Right lobe of liver (tissue), 6 donors: ENCODE measurements around the gene ZNF302. TPM values are rescaled to one million over a fixed set of nuclear protein-coding genes. Genes with fewer than 3 reads are reported as not detected.
A peak's percentile ranks its signal among the peaks of the same experiment; 100 is the strongest.
"Not testable (repeated sequence)": the region's sequence is repeated elsewhere in the genome, so short reads cannot be mapped to it uniquely, and the experiment has no call there.

Experiments
- ATAC-seq, 4 donors: fragments of 200-7000 bp; cut with Tn5 transposase; one replicate each; pipeline ENCODE4 v1.9.1; 2020; ENCODE audit warnings: mild to moderate bottlenecking in 4 of 4, moderate library complexity in 4 of 4
- DNase-seq, 3 donors: peaks; one replicate each; pipeline ENCODE4 v3.0.0-alpha.2; 2020
- H3K27ac ChIP-seq, 3 donors: fragments of 200-600 bp; one replicate each; pipeline ENCODE4 v1.8.0; 2022
- H3K27me3 ChIP-seq, 2 donors: fragments of 200-600 bp; one replicate each; pipeline ENCODE4 v1.8.0; 2022
- H3K36me3 ChIP-seq, 4 donors: fragments of 200-600 bp; sonication (generic) in 1 of 4; one replicate each; pipeline versions ENCODE4 v1.5.1 to v1.8.0; 2017 to 2022; ENCODE audit warnings: control low read depth in 1 of 4
- H3K4me1 ChIP-seq, 4 donors: fragments of 200-600 bp; sonication (generic) in 1 of 4; one replicate each; pipeline versions ENCODE4 v1.5.1 to v1.8.0; 2017 to 2022; ENCODE audit warnings: control low read depth in 1 of 4
- H3K4me3 ChIP-seq, 3 donors: fragments of 200-600 bp; one replicate each; pipeline ENCODE4 v1.8.0; 2022
- H3K9me3 ChIP-seq, 4 donors: fragments of 200-600 bp; sonication (generic) in 1 of 4; one replicate each; pipeline versions ENCODE4 v1.5.1 to v1.8.0; 2017 to 2022; ENCODE audit warnings: control low read depth in 1 of 4
- POLR2A ChIP-seq: fragments of 450-650 bp; IDR thresholded peaks from one replicate; pipeline ENCODE4 v1.6.1; 2017; ENCODE audit warnings: antibody characterized with exemption, mild to moderate bottlenecking
- WGBS: methylation state at CpG from one replicate; pipeline ENCODE4 v1.1.6; 2018; ENCODE audit warnings: low coverage, low lambda C conversion rate; ENCODE audit not compliant: insufficient coverage; ENCODE audit errors: missing lambda C conversion rate; 5-methylcytosine and 5-hydroxymethylcytosine counted together
- intact Hi-C, 2 donors: fragments of 100-400 bp; cut with DNase I; formaldehyde crosslinking; loops; one replicate each; pipeline versions ENCODE4 v1.11.2 to v1.14.1; 2022
- total RNA-seq, 6 experiments: library from RNA; depleted of rRNA in 2 of 6; stranded (reverse); fragments of >200 nt in 2 of 6; fragmentation: NEBNext Ultra II Directional in 3 of 6; extraction: Animal tissue kit (Norgen Biotek cat#: 25700) in 3 of 6; gene quantifications; one replicate each; pipeline versions ENCODE4 v1.1.0 to v1.2.4, GENCODE V29; 2016 to 2023
- TF ChIP-seq, protein P1 (sequence below), 4 donors: fragments of 200-600 bp in 3 of 4; fragments of 450-650 bp in 1 of 4; IDR thresholded peaks; one replicate each; pipeline versions ENCODE4 v1.5.1 to v1.8.0; 2016 to 2022; ENCODE audit warnings: antibody characterized with exemption in 4 of 4, mild to moderate bottlenecking in 2 of 4
- donor health status: DM: no; HTN: yes; CAD: no.
- donor health status: DM: no; HTN: no; CAD: no.
- donor health status: DM: no; HTN: no; CAD: no.
- donor health status: DM: no; HTN: yes; CAD: no.
- donor health status: DM: no; HTN: yes; CAD: no.

Gene ZNF302
- total RNA-seq, 6 experiments from 2014 or later = 7.3 to 14.5 (median 10.1) TPM

GRCh38 chr19:34678085-34678412, 571 bp downstream of the ZNF302 start:
- WGBS = 8% methylated on average over 20 of the region's 20 CpGs
- intact Hi-C loops = no loop called here
- ATAC-seq = peak in 1 of 4 donors; percentile 3

GRCh38 chr19:34678421-34678820, 943 bp downstream of the ZNF302 start:
- WGBS = 51% methylated on average over 10 of the region's 10 CpGs
- H3K27ac ChIP-seq = peak overlapping the region in 1 of 3 donors; percentile 98
- intact Hi-C loops = no loop called here
- peaks cover 0 to 34% (median 14%) of the 10 kb centered on the region in 4 donors for H3K36me3 ChIP-seq
- TF ChIP-seq, protein P1, sequence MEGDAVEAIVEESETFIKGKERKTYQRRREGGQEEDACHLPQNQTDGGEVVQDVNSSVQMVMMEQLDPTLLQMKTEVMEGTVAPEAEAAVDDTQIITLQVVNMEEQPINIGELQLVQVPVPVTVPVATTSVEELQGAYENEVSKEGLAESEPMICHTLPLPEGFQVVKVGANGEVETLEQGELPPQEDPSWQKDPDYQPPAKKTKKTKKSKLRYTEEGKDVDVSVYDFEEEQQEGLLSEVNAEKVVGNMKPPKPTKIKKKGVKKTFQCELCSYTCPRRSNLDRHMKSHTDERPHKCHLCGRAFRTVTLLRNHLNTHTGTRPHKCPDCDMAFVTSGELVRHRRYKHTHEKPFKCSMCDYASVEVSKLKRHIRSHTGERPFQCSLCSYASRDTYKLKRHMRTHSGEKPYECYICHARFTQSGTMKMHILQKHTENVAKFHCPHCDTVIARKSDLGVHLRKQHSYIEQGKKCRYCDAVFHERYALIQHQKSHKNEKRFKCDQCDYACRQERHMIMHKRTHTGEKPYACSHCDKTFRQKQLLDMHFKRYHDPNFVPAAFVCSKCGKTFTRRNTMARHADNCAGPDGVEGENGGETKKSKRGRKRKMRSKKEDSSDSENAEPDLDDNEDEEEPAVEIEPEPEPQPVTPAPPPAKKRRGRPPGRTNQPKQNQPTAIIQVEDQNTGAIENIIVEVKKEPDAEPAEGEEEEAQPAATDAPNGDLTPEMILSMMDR (IDR thresholded peaks at IDR 0.05) = no peak
- TF ChIP-seq POLR2A = no peak
- H3K4me3 ChIP-seq = peak overlapping the region; percentile 69 to 89 (median 89)
- peaks cover 0 to 17% (median 6%) of the 10 kb centered on the region in 4 donors for H3K4me1 ChIP-seq
- H3K9me3 ChIP-seq = peaks cover 0 to 7% (median 5%) of the 10 kb centered on the region in 4 donors
- no peak for DNase-seq
- H3K27me3 ChIP-seq = no peaks in the 10 kb centered on the region
- no peak for ATAC-seq

More at GRCh38 chr19:34678085-34678412, 571 bp downstream of the ZNF302 start:
- Histone ChIP-seq H3K9me3 (peaks cover 0 to 7% (median 5%) of the 10 kb centered on the region in 4 donors), H3K4me1 (peaks cover 0 to 17% (median 6%) of the 10 kb centered on the region in 4 donors), H3K36me3 (peaks cover 0 to 30% (median 10%) of the 10 kb centered on the region in 4 donors), H3K4me3 (peak overlapping the region; percentile 69 to 89 (median 89)), H3K27me3 (no peaks in the 10 kb centered on the region), H3K27ac (peak overlapping the region; percentile 96 to 98 (median 98))
- DNase-seq = no peak
- no peak for TF ChIP-seq POLR2A
- TF ChIP-seq, protein P1 (IDR thresholded peaks at IDR 0.05) = no peak

- H3K27ac ChIP-seq = no peak overlapping the region
- ATAC-seq (no peak), DNase-seq (no peak)
- WGBS = 100% methylated on average over 7 of the region's 9 CpGs
- H3K36me3 ChIP-seq = peaks cover 0 to 40% (median 20%) of the 10 kb centered on the region in 4 donors
- H3K9me3 ChIP-seq = peaks cover 0 to 16% (median 11%) of the 10 kb centered on the region in 4 donors
- H3K27me3 ChIP-seq = no peaks in the 10 kb centered on the region
- peaks cover 0 to 6% (median 3%) of the 10 kb centered on the region in 4 donors for H3K4me1 ChIP-seq
- no peak overlapping the region for H3K4me3 ChIP-seq
- TF ChIP-seq, protein P1 (IDR thresholded peaks at IDR 0.05) = no peak
- TF ChIP-seq POLR2A = no peak
- intact Hi-C loops = no loop called here
These were observed 4.0 kb downstream of the ZNF302 start for GRCh38 chr19:34681478-34681877.

- intact Hi-C loops, H3K27ac ChIP-seq, H3K4me3 ChIP-seq, DNase-seq, H3K27me3 ChIP-seq, H3K4me1 ChIP-seq, ATAC-seq: not testable (repeated sequence)
- WGBS = 100% methylated on average over 5 of the region's 5 CpGs
- Histone ChIP-seq H3K36me3 (peaks cover 0 to 30% (median 20%) of the 10 kb centered on the region in 4 donors), H3K9me3 (peaks cover 0 to 16% (median 12%) of the 10 kb centered on the region in 4 donors)
These were observed 7.8 kb downstream of the ZNF302 start for GRCh38 chr19:34685266-34685665.

- H3K4me3 ChIP-seq = no peak overlapping the region
- intact Hi-C loops = no loop called here
- WGBS = 93% methylated on average over 5 of the region's 5 CpGs
- H3K4me1 ChIP-seq = no peaks in the 10 kb centered on the region
- TF ChIP-seq, protein P1 (IDR thresholded peaks at IDR 0.05) = no peak
- no peak for TF ChIP-seq POLR2A
- H3K27ac ChIP-seq = no peak overlapping the region
- H3K9me3 ChIP-seq = peaks cover 0 to 12% (median 6%) of the 10 kb centered on the region in 4 donors
- DNase-seq = no peak
- H3K36me3 ChIP-seq = peaks cover 0 to 25% (median 16%) of the 10 kb centered on the region in 4 donors
- no peaks in the 10 kb centered on the region for H3K27me3 ChIP-seq
- no peak for ATAC-seq
These were observed 9.0 kb downstream of the ZNF302 start for GRCh38 chr19:34686455-34686854.
